ENCODE measurements around the gene PSORS1C1. TPM values are rescaled to one million over a fixed set of nuclear protein-coding genes. Genes with fewer than 3 reads are reported as not detected.

PSORS1C1 gene
- total and polyA plus RNA-seq, 5 donors = 1.4 to 6.5 (median 4.5) TPM

DNA sequence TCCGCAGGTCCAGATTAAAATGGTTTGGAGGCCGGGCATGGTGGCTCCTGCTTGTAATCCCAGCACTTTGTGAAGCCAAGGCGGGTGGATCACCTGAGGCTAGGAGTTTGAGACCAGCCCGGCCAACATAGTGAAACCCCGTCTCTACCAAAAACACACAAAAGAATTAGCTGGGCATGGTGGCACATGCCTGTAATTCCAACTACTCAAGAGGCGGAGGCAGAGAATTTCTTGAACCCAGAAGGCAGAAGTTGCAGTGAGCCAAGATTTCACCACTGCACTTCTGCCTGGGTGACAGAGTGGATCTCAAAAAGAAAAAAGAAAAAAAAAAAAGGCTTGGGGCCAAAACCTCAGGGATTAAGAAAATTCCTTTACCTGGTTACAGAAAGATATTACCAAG lies 32.7 kb upstream of the PSORS1C1 start:
- no peak overlapping the region for H3K4me3 ChIP-seq (ENCODE audit: low read length)
- no peaks in the 10 kb centered on the region for H3K4me1 ChIP-seq (ENCODE audit: control insufficient read depth, insufficient read depth, low read length)
- H3K27ac ChIP-seq (ENCODE audit: low read length) = no peak overlapping the region
- WGBS = 87% methylated on average over 6 of the region's 6 CpGs
- no peaks in the 10 kb centered on the region for H3K9me3 ChIP-seq (ENCODE audit: control insufficient read depth, low read length)
- no peaks in the 10 kb centered on the region for H3K27me3 ChIP-seq (ENCODE audit: control insufficient read depth, insufficient read depth)
- ATAC-seq = no peak
- no peak for DNase-seq
- intact Hi-C loops (cut with DNase I) = loop anchor here in 2 of 4 donors (10.0 kb wide), 2 partner anchors 247 to 407 kb away; partner anchors contain the start of gene DHX16 (in 1 of the 2)

DNA sequence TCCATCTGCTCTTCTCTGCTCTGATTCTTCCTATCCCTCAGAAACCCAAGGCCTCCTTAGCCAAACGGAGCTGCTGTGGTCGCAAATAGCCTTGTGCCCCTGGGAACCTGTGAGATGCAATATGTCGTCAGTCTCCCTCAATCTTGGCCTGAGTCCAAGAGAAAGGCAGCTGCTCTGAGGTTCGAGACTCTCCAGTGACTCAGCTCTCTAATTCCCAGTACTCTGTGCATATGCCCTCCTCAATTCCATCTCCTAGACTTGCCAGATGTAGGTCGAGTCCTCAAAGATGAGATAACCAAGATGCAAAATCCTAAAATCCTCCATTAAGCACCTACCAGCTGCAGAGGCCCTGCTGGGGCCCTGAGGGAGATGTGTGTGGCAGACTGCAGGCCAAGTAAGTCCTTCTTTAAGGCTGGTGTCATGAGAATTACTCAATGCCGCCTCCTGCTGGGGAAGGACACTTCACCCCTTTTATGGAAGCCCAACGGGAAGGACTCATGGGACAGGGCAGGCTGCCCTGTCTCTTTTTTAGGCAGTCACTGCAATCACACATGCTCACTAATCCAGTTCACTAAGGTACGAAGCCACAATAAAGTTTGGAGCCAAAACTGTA lies 30.8 kb upstream of the PSORS1C1 start:
- no peak overlapping the region for H3K27ac ChIP-seq (ENCODE audit: low read length)
- DNase-seq = peak; percentile 48 to 56 (median 55)
- no peaks in the 10 kb centered on the region for H3K9me3 ChIP-seq (ENCODE audit: control insufficient read depth, low read length)
- ATAC-seq = peak in 1 of 2 donors; percentile 28
- H3K4me1 ChIP-seq (ENCODE audit: control insufficient read depth, insufficient read depth, low read length) = peaks cover 2% of the 10 kb centered on the region
- WGBS = 28% methylated on average over 8 of the region's 8 CpGs
- no peak overlapping the region for H3K4me3 ChIP-seq (ENCODE audit: low read length)
- intact Hi-C loops (cut with DNase I) = loop anchor here in 2 of 4 donors (10.0 kb wide), 2 partner anchors 249 to 409 kb away; partner anchors contain the start of gene DHX16 (in 1 of the 2)
- no peaks in the 10 kb centered on the region for H3K27me3 ChIP-seq (ENCODE audit: control insufficient read depth, insufficient read depth)

DNA sequence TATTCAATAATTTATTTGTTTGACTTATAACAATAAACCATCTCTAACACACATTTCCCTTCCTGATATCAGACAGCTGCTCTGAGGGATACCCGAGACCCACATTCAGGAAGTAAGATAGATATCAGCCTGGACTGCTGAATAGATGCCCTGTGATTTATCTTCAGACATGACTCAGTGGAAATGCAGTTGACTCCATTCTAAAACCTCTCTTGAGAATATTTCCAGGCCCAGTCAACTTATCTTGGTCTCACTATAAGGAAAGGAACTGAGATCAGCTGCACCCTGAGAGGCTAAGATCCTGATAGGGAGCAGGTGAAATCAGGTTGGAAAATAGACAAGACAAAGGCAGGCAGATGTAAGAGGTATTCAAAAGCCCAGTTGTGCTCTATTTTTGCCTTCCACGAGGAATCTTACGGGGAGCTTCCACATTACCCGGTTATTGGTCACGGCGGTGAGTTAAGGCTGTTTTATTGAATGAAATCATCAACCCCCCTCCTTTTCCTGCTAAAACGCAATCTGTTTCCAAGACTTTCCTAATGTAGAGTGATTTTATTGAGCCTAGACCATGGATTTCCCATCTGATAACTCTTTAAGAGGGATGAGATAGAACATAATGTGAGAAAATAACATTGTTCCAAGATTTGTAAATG lies 27.7 kb upstream of the PSORS1C1 start:
- no peak for DNase-seq
- Histone ChIP-seq H3K27me3 (ENCODE audit: control insufficient read depth, insufficient read depth) (no peaks in the 10 kb centered on the region), H3K4me1 (ENCODE audit: control insufficient read depth, insufficient read depth, low read length) (peaks cover 2% of the 10 kb centered on the region), H3K4me3 (ENCODE audit: low read length) (no peak overlapping the region), H3K9me3 (ENCODE audit: control insufficient read depth, low read length) (no peaks in the 10 kb centered on the region), H3K27ac (ENCODE audit: low read length) (no peak overlapping the region)
- intact Hi-C loops (cut with DNase I) = loop anchor here in 2 of 4 donors (10.0 kb wide), 2 partner anchors 252 to 412 kb away; partner anchors contain the start of gene DHX16 (in 1 of the 2)
- 25% methylated on average over 7 of the region's 7 CpGs for WGBS
- peak; percentile 9 to 39 for ATAC-seq

DNA sequence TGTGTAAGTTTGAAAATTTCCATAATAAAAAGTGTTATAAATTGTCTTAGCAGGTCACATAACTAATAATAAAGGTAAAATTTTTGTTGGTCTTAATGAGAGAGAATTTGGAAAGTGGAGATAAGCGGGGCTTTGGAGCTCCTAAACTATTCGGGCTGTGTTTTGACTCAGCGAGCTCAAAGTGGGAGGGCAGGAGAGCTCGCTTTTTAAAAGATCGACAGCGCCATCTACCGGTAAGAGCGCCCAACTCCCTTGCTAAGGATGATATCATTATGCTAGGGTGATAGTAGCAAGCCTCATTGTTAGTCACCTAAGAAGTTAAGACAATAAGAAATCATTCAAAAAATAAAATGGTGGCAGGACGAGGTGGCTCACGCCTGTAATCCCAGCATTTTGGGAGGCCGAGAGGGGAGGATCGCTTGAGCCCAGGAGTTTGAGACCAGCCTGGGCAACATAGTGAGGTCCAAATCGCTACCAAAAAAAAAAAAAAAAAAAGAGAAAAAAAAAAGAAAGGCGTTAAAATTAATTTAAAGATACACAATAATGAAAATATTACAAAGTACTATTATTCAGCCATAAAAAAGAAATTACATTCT lies 27.0 kb upstream of the PSORS1C1 start:
- H3K4me1 ChIP-seq (ENCODE audit: control insufficient read depth, insufficient read depth, low read length) = peaks cover 2% of the 10 kb centered on the region
- peak; percentile 95 for ATAC-seq
- H3K9me3 ChIP-seq (ENCODE audit: control insufficient read depth, low read length) = no peaks in the 10 kb centered on the region
- no peak overlapping the region for H3K4me3 ChIP-seq (ENCODE audit: low read length)
- 11% methylated on average over 14 of the region's 14 CpGs for WGBS
- H3K27ac ChIP-seq (ENCODE audit: low read length) = no peak overlapping the region
- H3K27me3 ChIP-seq (ENCODE audit: control insufficient read depth, insufficient read depth) = no peaks in the 10 kb centered on the region
- peak; percentile 86 to 94 (median 90) for DNase-seq
- intact Hi-C loops (cut with DNase I) = loop anchor here in 2 of 4 donors (10.0 kb wide), 2 partner anchors 253 to 413 kb away; partner anchors contain the start of gene DHX16 (in 1 of the 2)

DNA sequence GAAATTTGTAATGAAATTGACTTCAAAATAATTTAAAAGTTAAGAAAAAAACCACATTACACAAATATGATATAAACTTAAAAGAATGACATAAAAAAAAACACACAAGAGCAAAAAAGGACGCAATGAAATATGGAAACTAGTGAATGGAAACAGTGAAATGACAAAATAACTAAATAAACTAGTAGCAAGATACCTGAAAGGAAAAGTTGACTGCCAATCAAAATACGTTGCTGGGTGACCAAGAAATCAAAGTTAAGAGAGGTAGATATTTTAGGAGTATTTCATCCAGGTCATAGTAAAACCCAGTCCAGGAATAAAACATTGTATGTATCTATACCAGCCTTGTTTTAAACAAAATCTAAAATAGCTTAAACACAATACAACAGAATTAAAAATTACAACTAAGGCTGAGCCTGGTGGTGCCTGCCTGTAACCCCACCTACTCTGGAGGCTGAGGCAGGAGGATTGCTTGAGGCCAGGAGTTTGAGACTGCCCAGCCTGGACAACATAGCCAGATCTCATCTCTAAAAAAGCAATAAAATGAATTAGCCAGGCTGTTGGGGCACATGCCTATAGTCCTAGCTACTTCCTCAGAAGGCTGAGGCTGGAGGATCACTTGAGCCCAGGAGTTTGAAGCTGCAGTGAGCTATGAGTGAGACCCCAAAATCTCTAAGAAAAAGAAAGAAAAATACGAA lies 24.2 kb upstream of the PSORS1C1 start:
- ATAC-seq = no peak
- intact Hi-C loops (cut with DNase I) = no loop called here
- no peak for DNase-seq
- Histone ChIP-seq H3K4me1 (ENCODE audit: control insufficient read depth, insufficient read depth, low read length) (peaks cover 8% of the 10 kb centered on the region), H3K4me3 (ENCODE audit: low read length) (no peak overlapping the region), H3K27me3 (ENCODE audit: control insufficient read depth, insufficient read depth) (no peaks in the 10 kb centered on the region), H3K27ac (ENCODE audit: low read length) (no peak overlapping the region), H3K9me3 (ENCODE audit: control insufficient read depth, low read length) (no peaks in the 10 kb centered on the region)
- WGBS = 92% methylated on average over 3 of the region's 3 CpGs

DNA sequence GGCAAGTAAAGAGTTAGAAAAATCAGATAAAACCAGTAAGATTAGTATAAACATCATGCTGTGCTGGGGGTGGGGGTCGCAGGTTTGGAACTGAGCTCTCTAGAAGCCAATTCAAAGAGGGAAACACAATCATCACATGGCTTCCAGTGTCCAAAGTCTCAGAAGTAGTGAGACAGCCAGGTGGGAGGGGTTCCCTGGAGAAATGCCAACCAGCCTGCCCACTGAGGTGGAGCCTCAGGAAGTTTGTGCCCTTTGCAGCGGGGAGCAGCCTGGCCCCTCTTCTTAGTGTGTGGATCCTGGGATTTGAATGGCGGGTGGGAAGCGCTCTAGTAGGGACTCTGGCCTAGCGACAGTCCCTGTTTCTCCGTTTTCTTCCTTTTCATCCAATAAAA lies 23.6 kb upstream of the PSORS1C1 start:
- Histone ChIP-seq H3K9me3 (ENCODE audit: control insufficient read depth, low read length) (no peaks in the 10 kb centered on the region), H3K4me3 (ENCODE audit: low read length) (no peak overlapping the region), H3K27me3 (ENCODE audit: control insufficient read depth, insufficient read depth) (no peaks in the 10 kb centered on the region), H3K4me1 (ENCODE audit: control insufficient read depth, insufficient read depth, low read length) (peaks cover 8% of the 10 kb centered on the region), H3K27ac (ENCODE audit: low read length) (no peak overlapping the region)
- 94% methylated on average over 6 of the region's 6 CpGs for WGBS
- intact Hi-C loops (cut with DNase I) = no loop called here
- DNase-seq (no peak), ATAC-seq (no peak)

DNA sequence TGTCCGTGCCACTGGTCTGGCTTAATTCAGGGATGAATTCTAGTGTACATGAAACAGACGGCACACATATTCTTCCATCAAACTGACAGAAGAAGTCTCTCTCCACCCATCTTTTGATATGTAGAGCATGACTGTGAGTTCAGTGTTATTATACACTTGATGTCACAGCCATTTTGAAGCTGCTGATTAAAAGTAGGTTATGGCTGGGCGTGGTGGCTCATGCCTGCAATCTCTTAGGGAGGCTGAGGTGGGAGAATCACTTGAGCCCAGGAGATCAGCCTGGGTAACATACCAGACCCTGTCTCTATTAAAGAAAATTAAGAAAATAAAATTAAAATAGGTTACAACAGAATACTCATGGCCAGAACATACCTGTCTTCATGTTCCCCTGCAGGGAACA lies 22.9 kb upstream of the PSORS1C1 start:
- intact Hi-C loops (cut with DNase I) = no loop called here
- 46% methylated on average over 3 of the region's 3 CpGs for WGBS

DNA sequence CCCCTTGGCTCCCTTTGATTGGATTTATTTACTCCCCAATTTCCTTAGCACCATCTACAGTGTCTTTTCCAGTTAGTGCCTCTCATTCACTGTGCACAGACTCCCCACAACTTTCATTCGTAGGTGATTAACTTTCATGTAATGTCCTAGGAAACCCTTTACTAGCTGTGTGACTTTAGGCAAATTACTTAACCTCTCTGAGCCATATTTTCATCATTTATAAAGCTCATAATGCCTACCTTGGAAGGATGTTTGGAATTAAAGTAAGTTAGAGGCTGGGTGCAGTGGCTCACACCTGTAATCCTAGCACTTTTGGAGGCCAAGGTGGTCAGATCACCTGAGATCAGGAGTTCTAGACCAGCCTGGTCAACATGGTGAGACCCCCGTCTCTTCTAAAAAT lies 22.4 kb upstream of the PSORS1C1 start:
- Histone ChIP-seq H3K27me3 (ENCODE audit: control insufficient read depth, insufficient read depth) (no peaks in the 10 kb centered on the region), H3K9me3 (ENCODE audit: control insufficient read depth, low read length) (no peaks in the 10 kb centered on the region), H3K27ac (ENCODE audit: low read length) (no peak overlapping the region), H3K4me3 (ENCODE audit: low read length) (no peak overlapping the region), H3K4me1 (ENCODE audit: control insufficient read depth, insufficient read depth, low read length) (peaks cover 7% of the 10 kb centered on the region)
- ATAC-seq = no peak
- no peak for DNase-seq
- intact Hi-C loops (cut with DNase I) = no loop called here
- WGBS = 94% methylated on average over 2 of the region's 2 CpGs

More for the DNA sequence above, 22.9 kb upstream of the PSORS1C1 start:
- H3K9me3 ChIP-seq (ENCODE audit: control insufficient read depth, low read length) = no peaks in the 10 kb centered on the region
- H3K4me3 ChIP-seq (ENCODE audit: low read length) = no peak overlapping the region
- no peaks in the 10 kb centered on the region for H3K27me3 ChIP-seq (ENCODE audit: control insufficient read depth, insufficient read depth)
- peaks cover 8% of the 10 kb centered on the region for H3K4me1 ChIP-seq (ENCODE audit: control insufficient read depth, insufficient read depth, low read length)
- DNase-seq (no peak), ATAC-seq (no peak)
- H3K27ac ChIP-seq (ENCODE audit: low read length) = no peak overlapping the region

DNA sequence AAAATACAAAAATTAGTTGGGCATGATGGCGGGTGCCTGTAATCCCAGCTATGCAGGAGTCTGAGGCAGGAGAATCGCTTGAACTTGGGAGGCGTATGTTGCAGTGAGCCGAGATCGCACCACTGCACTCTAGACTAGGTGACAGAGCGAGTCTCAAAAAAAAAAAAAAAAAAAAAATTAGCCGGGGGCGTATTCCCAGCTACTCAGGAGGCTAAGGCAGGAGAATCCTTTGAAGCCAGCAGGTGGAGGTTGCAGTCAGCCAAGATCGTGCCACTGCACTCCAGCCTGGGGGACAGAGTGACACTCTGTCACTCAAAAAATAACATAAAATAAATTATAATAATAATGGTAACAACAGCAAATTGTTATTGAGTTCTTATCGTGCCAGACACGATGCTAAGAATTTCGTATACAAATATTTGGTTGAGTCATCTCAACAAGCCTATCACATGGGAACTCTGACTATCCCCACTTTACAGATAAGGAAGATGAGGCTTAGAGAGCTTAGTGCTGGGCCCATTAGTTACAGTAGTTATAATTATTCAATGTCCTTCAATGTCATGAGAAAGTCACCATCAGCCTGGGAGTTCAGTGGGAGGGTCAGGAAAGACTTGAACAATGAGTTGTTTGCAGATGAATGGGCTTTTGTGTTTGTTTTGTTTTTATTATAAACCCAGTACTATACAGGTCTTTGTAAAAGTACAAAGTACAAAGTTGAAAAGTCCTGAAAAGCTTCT lies 21.7 kb upstream of the PSORS1C1 start:
- no peak for DNase-seq
- no peak for ATAC-seq
- WGBS = 83% methylated on average over 12 of the region's 12 CpGs
- no peaks in the 10 kb centered on the region for H3K9me3 ChIP-seq (ENCODE audit: control insufficient read depth, low read length)
- H3K4me3 ChIP-seq (ENCODE audit: low read length) = no peak overlapping the region
- intact Hi-C loops (cut with DNase I) = no loop called here
- H3K4me1 ChIP-seq (ENCODE audit: control insufficient read depth, insufficient read depth, low read length) = peaks cover 7% of the 10 kb centered on the region
- no peak overlapping the region for H3K27ac ChIP-seq (ENCODE audit: low read length)
- no peaks in the 10 kb centered on the region for H3K27me3 ChIP-seq (ENCODE audit: control insufficient read depth, insufficient read depth)

DNA sequence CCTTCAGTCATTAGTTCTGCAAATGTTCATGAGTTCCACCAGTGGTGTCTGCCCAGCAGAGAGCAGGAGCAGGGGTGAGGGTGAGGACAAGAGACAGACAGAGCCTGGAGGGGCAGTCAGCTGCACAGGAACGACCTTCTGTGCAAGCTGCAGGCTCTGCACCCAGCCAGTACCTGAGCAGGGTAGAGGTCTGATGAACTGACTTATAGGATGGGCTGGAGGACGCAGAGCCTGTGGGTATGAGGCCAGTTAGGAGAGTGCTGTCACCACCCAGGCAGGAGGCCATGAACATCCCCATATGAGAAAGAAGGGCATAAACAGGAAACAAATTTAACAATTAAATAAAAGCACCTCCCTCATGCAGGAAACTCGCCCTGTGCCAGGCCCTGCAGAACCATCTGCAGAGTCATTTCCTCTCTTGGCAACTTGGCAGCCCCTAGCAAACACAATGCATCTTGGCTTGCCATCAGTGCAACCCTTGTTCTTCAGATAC lies 20.2 kb upstream of the PSORS1C1 start:
- no peaks in the 10 kb centered on the region for H3K27me3 ChIP-seq (ENCODE audit: control insufficient read depth, insufficient read depth)
- ATAC-seq (peak; percentile 54 to 59), DNase-seq (no peak)
- peak overlapping the region; percentile 36 for H3K27ac ChIP-seq (ENCODE audit: low read length)
- peaks cover 7% of the 10 kb centered on the region for H3K4me1 ChIP-seq (ENCODE audit: control insufficient read depth, insufficient read depth, low read length)
- intact Hi-C loops (cut with DNase I) = no loop called here
- no peak overlapping the region for H3K4me3 ChIP-seq (ENCODE audit: low read length)
- H3K9me3 ChIP-seq (ENCODE audit: control insufficient read depth, low read length) = no peaks in the 10 kb centered on the region
- WGBS = 58% methylated on average over 3 of the region's 3 CpGs

Data from right cardiac atrium (tissue), 5 donors.